Loucy (cell line): ENCODE measurements around the gene TPO.

Source experiments
- H2AFZ ChIP-seq: fragments of 200-600 bp; sonication (generic); 2 replicates; pipeline ENCODE4 v1.6.0; 2016; ENCODE audit warnings: antibody characterized with exemption, mild to moderate bottlenecking, low read length, moderate library complexity
- H3F3A ChIP-seq: fragments of 200-600 bp; 2 replicates; pipeline ENCODE4 v1.6.0; 2016; ENCODE audit warnings: antibody characterized with exemption, low read depth, mild to moderate bottlenecking
- H3K27me3 ChIP-seq: fragments of 200-600 bp; sonication (generic); 2 replicates; pipeline ENCODE4 v1.6.1; 2014; ENCODE audit warnings: low read length, mild to moderate bottlenecking; ENCODE audit not compliant: insufficient read depth, poor library complexity, severe bottlenecking
- H3K36me3 ChIP-seq: fragments of 200-600 bp; sonication (generic); 2 replicates; pipeline ENCODE4 v1.6.1; 2016; ENCODE audit warnings: low read length; ENCODE audit not compliant: insufficient read depth
- H3K4me1 ChIP-seq: fragments of 200-600 bp; sonication (generic); 2 replicates; pipeline ENCODE4 v1.5.1; 2014; ENCODE audit warnings: low read length, mild to moderate bottlenecking; ENCODE audit not compliant: insufficient read depth, poor library complexity, severe bottlenecking
- H3K4me2 ChIP-seq: fragments of 200-600 bp; sonication (generic); 2 replicates; pipeline ENCODE4 v1.6.0; 2014; ENCODE audit warnings: antibody characterized with exemption, low read length, low read depth, mild to moderate bottlenecking; ENCODE audit not compliant: poor library complexity, severe bottlenecking
- H3K4me3 ChIP-seq: fragments of 200-600 bp; sonication (generic); 2 replicates; pipeline ENCODE4 v1.5.1; 2014; ENCODE audit warnings: low read length, mild to moderate bottlenecking, mixed read lengths; ENCODE audit not compliant: poor library complexity, severe bottlenecking
- H3K79me2 ChIP-seq: fragments of 200-600 bp; sonication (generic); 2 replicates; pipeline ENCODE4 v1.6.1; 2014; ENCODE audit warnings: low read length; ENCODE audit not compliant: insufficient read depth
- H3K9ac ChIP-seq: fragments of 200-600 bp; sonication (generic); 2 replicates; pipeline ENCODE4 v1.6.0; 2014; ENCODE audit warnings: mild to moderate bottlenecking, low read depth, low read length, moderate library complexity; ENCODE audit not compliant: poor library complexity, severe bottlenecking
- H3K9me2 ChIP-seq: fragments of 200-600 bp; sonication (generic); replicated peaks from 2 replicates; pipeline ENCODE4 v1.6.1; 2016; ENCODE audit warnings: low read depth, low read length, mixed read lengths
- H3K9me3 ChIP-seq: fragments of 200-600 bp; sonication (generic); 2 replicates; pipeline ENCODE4 v1.6.1; 2014; ENCODE audit warnings: mild to moderate bottlenecking, antibody characterized with exemption, low read length, low read depth; ENCODE audit not compliant: insufficient read depth
- H4K20me1 ChIP-seq: fragments of 200-600 bp; sonication (generic); 2 replicates; pipeline ENCODE4 v1.6.0; 2014; ENCODE audit warnings: antibody characterized with exemption, low read length, mild to moderate bottlenecking; ENCODE audit not compliant: insufficient read depth, poor library complexity, severe bottlenecking
- EZH2phosphoT487 ChIP-seq: fragments of 200-600 bp; IDR thresholded peaks from 2 replicates; pipeline ENCODE4 v1.6.1; 2018; ENCODE audit warnings: antibody characterized with exemption, mild to moderate bottlenecking, moderate library complexity, borderline replicate concordance
- TF ChIP-seq, protein P1 (sequence below): fragments of 200-600 bp; sonication (generic); conservative IDR thresholded peaks from 2 replicates; pipeline ENCODE4 v1.5.1; 2014; ENCODE audit warnings: mild to moderate bottlenecking, antibody characterized with exemption, low read length

TPO gene

DNA sequence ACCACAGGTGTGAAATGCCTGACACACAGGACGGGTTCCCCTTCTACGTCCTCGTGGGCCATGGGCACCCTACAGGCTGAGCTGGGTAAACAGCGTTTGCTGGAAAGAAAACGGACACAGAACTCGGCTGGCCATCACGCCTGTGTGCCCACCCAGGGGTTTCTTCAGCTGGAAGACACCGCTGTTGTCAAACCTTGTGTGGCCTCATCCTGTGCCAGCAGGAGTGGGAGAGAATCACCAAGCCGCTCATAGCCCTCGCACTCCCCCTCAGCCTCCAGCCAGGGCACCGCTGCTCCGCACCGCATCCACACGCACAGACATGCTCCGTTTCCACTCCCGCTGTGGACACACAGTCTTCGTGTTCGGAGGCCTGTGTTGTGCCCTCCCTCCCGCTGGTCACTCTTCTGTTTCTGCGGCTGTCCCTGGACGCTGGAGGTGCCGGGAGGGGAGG is 169.7 kb downstream of the TPO start:
- no peaks in the 10 kb centered on the region for H3K79me2 ChIP-seq
- no peak overlapping the region for H3K4me3 ChIP-seq
- no peaks in the 10 kb centered on the region for H4K20me1 ChIP-seq
- no peak overlapping the region for H3K4me2 ChIP-seq
- H3K9me3 ChIP-seq = no peaks in the 10 kb centered on the region
- H3K27me3 ChIP-seq = no peaks in the 10 kb centered on the region
- H3K4me1 ChIP-seq = no peaks in the 10 kb centered on the region
- no peaks in the 10 kb centered on the region for H3K36me3 ChIP-seq
- H3K9me2 ChIP-seq = no peaks in the 10 kb centered on the region
- TF ChIP-seq, protein P1, sequence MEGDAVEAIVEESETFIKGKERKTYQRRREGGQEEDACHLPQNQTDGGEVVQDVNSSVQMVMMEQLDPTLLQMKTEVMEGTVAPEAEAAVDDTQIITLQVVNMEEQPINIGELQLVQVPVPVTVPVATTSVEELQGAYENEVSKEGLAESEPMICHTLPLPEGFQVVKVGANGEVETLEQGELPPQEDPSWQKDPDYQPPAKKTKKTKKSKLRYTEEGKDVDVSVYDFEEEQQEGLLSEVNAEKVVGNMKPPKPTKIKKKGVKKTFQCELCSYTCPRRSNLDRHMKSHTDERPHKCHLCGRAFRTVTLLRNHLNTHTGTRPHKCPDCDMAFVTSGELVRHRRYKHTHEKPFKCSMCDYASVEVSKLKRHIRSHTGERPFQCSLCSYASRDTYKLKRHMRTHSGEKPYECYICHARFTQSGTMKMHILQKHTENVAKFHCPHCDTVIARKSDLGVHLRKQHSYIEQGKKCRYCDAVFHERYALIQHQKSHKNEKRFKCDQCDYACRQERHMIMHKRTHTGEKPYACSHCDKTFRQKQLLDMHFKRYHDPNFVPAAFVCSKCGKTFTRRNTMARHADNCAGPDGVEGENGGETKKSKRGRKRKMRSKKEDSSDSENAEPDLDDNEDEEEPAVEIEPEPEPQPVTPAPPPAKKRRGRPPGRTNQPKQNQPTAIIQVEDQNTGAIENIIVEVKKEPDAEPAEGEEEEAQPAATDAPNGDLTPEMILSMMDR = no peak
- no peak for TF ChIP-seq EZH2phosphoT487
- no peaks in the 10 kb centered on the region for H3F3A ChIP-seq
- no peak overlapping the region for H3K9ac ChIP-seq
- H2AFZ ChIP-seq = no peak overlapping the region

DNA sequence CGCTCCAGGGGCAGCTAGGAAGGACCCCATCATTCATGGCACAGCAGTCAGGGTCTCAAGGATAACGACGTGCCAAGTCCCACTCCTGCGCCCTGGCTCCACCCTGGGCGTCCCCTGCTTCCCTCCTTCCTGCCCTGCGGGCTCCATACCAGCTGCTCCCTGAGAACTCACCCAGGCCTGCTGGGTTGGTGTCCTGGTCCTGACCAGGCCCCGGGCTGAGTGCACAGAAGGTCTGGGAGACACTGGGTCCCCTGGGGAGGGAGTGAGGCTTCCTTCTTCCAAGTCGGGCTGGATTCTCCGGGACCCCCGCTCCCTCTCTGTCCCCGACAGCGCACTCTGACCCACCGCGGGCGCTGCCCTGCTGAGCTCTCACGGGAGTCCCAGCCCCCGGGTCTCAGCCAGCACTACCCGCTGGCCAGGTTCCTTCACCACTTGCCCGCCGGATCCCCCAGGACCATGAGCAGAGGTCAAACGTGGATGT is 170.8 kb downstream of the TPO start:
- Histone ChIP-seq H3K4me3 (no peak overlapping the region), H3K79me2 (no peaks in the 10 kb centered on the region), H3K9me3 (no peaks in the 10 kb centered on the region), H3K4me1 (no peaks in the 10 kb centered on the region), H3K4me2 (no peak overlapping the region), H3K27me3 (no peaks in the 10 kb centered on the region), H3K36me3 (no peaks in the 10 kb centered on the region), H2AFZ (no peak overlapping the region), H3K9me2 (no peaks in the 10 kb centered on the region), H3F3A (no peaks in the 10 kb centered on the region), H4K20me1 (no peaks in the 10 kb centered on the region), H3K9ac (no peak overlapping the region)
- TF ChIP-seq, protein P1 = no peak
- no peak for TF ChIP-seq EZH2phosphoT487

- Histone ChIP-seq H3K36me3 (no peaks in the 10 kb centered on the region), H3K9me2 (no peaks in the 10 kb centered on the region), H3K9me3 (no peaks in the 10 kb centered on the region), H4K20me1 (no peaks in the 10 kb centered on the region), H3K4me3 (no peak overlapping the region), H3K79me2 (no peaks in the 10 kb centered on the region), H3F3A (no peaks in the 10 kb centered on the region), H3K9ac (no peak overlapping the region), H3K27me3 (no peaks in the 10 kb centered on the region), H3K4me2 (no peak overlapping the region), H3K4me1 (no peaks in the 10 kb centered on the region), H2AFZ (no peak overlapping the region)
- no peak for TF ChIP-seq EZH2phosphoT487
- TF ChIP-seq, protein P1 = peak; percentile 47
Measured at GRCh38 chr2:1584691-1585485, 171.6 kb downstream of the TPO start.
